IPS-15b (cell line): ENCODE results near the gene SNRPD3.
"Not testable (repeated sequence)": the region's sequence is repeated elsewhere in the genome, so short reads cannot be mapped to it uniquely, and the experiment has no call there.

Experiments used
- H3K27me3 ChIP-seq: one replicate; pipeline ENCODE4 v1.6.1; 2013; ENCODE audit warnings: low read length; ENCODE audit not compliant: control insufficient read depth, insufficient read depth
- H3K36me3 ChIP-seq: one replicate; pipeline ENCODE4 v1.6.1; 2013; ENCODE audit warnings: low read length; ENCODE audit not compliant: control insufficient read depth, insufficient read depth
- H3K4me1 ChIP-seq: one replicate; pipeline ENCODE4 v1.6.1; 2013; ENCODE audit warnings: mild to moderate bottlenecking, low read length; ENCODE audit not compliant: control insufficient read depth, insufficient read depth
- H3K4me3 ChIP-seq: one replicate; pipeline ENCODE4 v1.5.1; 2013; ENCODE audit warnings: low read depth, low read length
- H3K9ac ChIP-seq: one replicate; pipeline ENCODE4 v1.6.1; 2013; ENCODE audit warnings: low read depth, mild to moderate bottlenecking, low read length
- H3K9me3 ChIP-seq: one replicate; pipeline ENCODE4 v1.6.1; 2013; ENCODE audit warnings: mild to moderate bottlenecking, low read length; ENCODE audit not compliant: control insufficient read depth, insufficient read depth

The SNRPD3 gene

DNA sequence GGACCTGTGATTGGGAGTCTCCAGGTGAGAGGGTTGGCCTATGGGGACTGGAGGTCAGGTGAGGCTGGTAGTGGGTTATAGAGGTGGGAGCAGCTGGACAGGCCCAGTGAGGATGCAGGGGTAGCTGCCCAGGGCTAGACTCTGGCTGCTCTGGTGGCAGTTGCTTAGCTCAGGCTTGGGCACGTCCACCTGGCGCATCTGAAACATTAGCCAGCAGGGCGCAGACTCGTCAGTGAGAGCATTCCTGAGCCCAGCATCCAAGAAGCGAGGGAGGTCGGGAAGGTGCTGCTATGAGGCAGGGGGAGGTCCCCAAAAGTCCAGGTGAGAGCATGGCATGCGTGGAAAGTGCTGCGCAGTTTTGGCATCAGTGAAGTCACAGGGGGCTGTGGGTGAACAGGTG lies 43.7 kb downstream of the SNRPD3 start:
- Histone ChIP-seq H3K9ac (no peak overlapping the region), H3K4me1 (peaks cover 6% of the 10 kb centered on the region), H3K27me3 (no peaks in the 10 kb centered on the region), H3K4me3 (no peak overlapping the region), H3K9me3 (no peaks in the 10 kb centered on the region), H3K36me3 (no peaks in the 10 kb centered on the region)

DNA sequence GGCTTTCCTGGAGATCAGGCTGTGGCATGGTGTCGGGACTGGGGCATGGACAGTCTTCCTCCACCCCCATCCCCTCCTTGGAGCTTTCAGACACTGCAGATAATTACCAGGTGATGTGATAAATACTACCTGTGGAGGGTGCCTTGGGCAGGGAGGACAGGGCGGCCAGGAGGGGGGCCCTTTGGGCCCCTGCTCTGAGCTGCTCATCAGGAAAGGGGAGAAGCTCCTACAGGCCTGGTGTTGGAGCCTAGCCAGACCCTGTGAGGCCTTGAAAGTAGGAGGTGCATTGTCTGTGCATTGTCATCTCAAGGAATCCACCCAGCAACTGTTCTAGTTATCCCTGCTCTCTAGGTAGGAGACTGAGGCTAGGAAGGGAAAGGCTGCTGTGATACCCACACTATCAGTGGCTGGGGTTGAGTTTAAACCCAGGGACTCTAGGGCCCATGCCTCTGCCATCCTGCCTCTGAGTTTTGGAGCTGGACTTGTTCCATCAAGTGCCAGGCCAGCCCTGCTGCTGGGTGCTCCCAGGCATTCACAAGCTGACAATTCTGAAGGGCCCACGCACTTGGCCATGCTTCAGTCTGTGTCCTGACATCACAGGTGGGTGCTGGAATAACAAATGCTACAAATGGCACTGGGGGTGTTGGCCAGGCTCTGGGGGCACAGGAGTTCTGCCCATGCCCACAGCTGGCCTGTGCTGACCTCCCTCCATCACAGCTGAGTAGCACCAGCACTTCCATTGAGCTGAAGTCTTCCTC lies 44.3 kb downstream of the SNRPD3 start:
- not testable (repeated sequence) for H3K9ac ChIP-seq, H3K36me3 ChIP-seq, H3K4me1 ChIP-seq, H3K27me3 ChIP-seq, H3K9me3 ChIP-seq, H3K4me3 ChIP-seq

DNA sequence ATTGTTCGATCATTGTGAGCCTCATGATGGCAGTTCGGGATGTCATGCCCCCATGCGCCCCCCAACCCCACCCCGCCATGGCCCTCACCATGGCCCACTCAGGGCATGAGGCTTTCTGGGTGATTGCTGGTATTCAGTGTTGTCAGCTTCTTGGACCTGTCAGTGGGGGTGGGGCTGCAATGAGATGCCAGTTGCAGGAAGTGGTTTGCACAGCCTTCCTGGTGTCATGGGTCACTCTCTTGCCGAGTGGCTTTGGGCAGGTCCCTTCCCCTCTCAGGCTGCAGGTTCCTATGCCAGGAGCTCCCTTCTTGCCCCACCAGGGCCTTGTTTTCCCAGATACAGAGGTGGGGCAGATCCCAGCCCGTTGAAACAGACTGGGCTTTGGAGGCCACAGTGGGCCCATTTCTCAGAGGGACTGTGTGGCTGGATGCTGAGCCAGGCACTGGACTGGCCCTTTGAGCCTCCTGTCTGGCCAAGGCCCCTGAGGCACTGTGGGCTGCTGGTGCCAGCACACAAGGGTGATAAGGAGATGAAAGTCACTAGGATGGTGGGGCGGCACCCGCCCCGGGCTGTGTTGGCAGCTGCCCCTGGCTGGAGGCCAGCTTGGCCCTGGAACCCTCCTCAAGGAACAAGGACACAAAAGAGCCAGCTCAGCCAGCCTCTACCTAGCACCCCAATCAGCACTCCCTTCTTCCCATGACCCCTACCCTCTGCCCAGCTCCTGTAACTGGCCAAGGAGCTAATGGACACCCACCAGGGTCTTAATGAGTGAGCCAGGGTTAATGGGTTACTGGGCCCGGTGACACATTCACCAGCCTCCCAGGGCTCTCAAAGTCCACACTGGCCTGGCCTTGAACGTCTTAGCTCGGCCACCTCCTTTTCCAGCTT lies 45.7 kb downstream of the SNRPD3 start:
- Histone ChIP-seq H3K9ac (peak overlapping the region; percentile 5), H3K4me1 (peaks cover 6% of the 10 kb centered on the region), H3K27me3 (no peaks in the 10 kb centered on the region), H3K4me3 (no peak overlapping the region), H3K36me3 (no peaks in the 10 kb centered on the region), H3K9me3 (no peaks in the 10 kb centered on the region)

DNA sequence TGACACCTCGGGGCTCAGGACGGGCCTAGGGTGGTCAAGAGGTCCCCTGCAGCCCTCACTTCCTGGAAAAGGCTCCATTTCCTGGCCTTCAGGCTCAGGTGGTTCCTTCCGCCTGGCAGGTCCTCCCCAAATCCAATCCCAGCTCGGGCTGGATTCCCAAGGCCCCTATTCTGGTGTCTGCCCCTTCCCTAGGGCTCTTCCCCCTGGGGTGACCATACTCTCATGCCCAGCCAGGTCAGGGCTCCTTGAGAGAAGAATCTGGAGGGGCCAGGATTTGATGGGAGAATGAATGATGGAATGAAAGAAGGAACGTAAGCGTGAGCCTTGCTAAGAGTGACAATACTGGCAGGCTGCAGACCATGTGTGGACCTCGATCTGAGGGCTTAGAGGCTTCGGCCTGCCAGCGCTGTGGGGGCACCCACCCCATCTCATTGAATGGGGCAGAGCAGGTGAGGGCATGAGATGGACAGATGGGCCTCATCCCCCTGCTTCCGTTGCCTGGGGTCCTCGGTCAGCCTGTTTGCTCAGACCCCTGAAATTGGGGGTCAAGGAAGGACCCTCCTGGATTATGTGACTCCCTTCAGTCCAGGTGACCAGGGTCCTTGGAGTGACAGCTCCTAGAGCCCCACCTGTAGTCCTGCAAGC lies 46.4 kb downstream of the SNRPD3 start:
- H3K9me3 ChIP-seq, H3K27me3 ChIP-seq, H3K9ac ChIP-seq, H3K36me3 ChIP-seq, H3K4me1 ChIP-seq, H3K4me3 ChIP-seq: not testable (repeated sequence)

DNA sequence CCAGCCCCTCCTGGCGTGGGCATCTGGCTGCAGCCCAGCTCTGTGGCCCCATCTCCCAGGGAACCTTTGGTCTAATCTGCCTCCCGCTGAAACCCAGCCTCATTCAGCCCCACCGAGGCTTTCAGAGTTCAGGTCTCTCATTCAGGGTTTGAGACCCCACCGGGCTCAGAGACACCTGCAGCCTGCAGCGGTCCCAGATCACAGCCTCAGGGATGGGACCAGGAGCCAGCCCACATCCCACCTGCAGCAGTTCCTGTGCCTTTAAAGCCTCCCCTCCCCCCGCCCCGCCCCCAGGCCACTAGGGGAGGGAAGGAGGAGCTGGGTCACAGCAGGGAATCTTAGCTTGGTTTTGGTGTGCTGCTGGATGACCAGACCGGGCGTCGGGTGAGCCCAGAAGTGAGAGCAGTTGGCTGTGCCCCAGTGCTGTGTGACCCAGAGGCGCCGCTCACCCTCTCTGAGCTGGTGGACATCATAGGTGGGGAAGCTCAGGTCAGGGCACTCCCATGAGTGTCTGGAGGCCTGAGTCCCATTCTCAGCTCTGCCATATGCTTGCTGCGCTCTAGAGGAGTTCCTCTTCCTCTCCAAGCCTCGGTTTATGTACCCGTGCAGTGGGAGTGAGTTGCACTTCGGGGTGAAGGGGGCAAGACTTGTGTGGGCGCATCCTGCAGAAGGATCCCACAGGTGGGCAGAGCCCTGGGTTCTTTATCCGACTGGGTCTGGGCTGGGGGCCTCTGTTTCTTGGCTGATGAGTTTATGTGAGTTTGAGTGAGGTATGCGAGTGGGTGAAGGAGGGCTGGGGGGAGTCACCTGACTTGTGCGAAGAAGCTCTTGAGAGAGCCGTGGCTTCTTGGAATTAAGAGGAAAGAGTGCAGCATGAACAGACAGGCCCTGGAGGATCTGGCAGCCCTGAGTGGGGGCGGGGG lies 47.3 kb downstream of the SNRPD3 start, which contains the start of gene GGT1:
GGT1 (plus strand) TSS at position 347 of the 923 bp plus-strand sequence. CDS start 7,889 bp downstream, outside the sequence.
- H3K9me3 ChIP-seq, H3K27me3 ChIP-seq, H3K4me1 ChIP-seq, H3K36me3 ChIP-seq, H3K9ac ChIP-seq: not testable (repeated sequence)
- peak within 1 kb of the TSS; percentile 26 for H3K4me3 ChIP-seq

DNA sequence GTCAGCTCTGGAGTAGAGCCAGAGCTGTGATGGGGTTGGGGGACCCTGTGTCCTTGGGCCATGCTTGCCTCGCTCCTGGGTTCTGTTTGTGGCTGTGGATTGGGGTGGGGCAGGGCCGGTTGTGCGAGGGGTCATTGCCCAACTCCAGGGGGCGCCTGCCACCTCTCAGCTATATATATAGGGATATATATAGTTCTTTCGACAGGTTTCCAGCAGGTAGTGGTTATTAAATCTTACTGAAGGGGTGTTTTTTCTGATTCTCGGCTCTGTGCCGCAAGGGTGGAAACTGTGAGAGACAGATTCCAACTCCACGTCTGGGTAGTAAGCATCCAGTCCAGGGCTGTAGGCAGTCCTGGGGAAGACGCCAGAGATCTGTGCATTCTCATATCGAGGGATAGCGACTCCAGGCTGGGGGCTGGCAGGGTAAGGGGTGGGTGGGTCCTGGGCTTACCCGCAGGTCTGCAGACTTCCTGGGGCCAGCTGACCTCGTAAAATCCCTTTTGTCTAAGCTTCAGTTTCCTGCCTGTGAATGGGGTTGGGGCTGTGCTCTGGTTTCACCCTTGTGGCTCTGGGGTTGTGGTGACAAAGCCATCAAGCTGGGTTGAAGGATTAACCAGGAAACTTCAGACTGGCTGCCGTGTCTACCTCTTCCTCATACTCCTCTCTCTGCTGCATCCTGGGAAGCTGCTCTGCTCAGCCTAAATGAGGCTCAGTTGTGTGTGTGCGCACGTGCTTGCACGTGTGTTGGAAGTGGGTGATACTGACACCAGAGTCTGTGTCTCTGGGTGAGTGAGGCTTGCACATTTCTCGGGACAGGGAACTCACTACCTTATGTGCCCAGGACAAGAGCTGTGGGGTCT lies 48.2 kb downstream of the SNRPD3 start:
- H3K4me3 ChIP-seq, H3K36me3 ChIP-seq, H3K4me1 ChIP-seq, H3K9me3 ChIP-seq, H3K9ac ChIP-seq, H3K27me3 ChIP-seq: not testable (repeated sequence)

DNA sequence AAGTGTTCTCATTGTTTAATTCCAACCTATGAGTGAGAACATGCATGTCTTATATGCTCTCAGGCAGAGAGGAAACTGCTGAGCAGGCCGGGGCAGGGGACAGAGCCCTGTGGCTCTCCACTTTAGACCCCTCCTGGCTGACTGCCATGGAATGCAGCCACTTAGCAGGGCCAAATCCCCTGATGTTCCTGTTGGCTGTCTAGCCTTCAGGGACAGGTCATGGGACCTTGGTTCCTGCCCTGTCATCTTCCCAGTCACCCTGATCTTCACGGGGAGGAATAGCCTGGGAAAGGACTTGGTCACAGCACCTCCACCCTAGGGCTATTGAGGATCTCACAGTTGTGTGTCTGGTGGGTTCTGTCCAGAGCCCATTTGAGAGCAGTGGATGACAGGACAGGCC lies 50.5 kb downstream of the SNRPD3 start:
- H3K36me3 ChIP-seq, H3K9ac ChIP-seq, H3K27me3 ChIP-seq, H3K4me1 ChIP-seq, H3K9me3 ChIP-seq, H3K4me3 ChIP-seq: not testable (repeated sequence)

DNA sequence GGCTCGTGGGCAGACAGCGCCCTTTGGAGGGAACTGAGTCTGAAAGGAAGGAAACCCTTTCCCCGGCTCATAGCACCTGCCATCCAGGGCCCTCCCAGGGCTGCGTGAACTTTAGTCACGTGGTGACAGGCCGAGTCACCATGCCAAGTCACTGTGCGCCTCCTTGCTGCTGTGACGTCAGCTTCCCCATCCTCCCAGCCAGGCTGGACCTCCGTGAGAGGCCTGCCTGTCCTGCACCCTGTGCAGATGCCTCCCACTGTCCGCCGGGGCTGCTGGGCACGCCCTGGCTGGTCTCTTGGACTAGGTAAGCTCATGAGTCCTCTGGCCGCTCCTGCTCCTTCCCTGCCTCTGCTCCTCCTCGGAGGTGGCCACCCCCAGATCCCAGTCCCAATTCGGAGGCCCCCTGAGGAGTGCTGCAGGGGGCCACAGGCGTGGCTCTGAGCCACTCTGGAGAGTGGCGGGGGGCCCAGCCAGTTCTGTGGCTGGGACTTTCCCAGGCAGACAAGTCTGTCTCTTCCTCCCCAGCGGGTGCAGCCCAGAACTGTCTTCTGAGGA lies 51.7 kb downstream of the SNRPD3 start:
- H3K27me3 ChIP-seq, H3K4me3 ChIP-seq, H3K9ac ChIP-seq, H3K9me3 ChIP-seq, H3K36me3 ChIP-seq, H3K4me1 ChIP-seq: not testable (repeated sequence)

DNA sequence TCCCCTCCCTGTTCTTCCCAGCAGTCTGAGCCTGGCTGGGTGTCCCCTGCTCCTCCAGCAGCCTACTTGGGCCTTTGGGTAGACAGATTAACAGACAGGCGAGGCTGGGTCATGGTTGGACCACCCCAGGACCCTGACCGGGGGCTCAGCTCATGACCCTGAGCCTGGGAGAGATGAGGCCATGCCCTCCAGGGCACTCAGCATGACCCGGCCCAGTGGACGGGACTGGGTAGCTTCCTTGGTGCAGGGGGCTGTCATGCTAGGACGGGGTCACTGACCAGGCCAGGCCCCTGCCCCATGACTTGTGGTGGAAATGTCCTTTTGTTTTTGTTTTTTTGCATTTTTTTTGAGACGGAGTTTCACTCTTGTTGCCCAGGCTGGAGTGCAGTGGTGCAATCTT lies 52.5 kb downstream of the SNRPD3 start:
- H3K9me3 ChIP-seq, H3K9ac ChIP-seq, H3K27me3 ChIP-seq, H3K4me3 ChIP-seq, H3K4me1 ChIP-seq, H3K36me3 ChIP-seq: not testable (repeated sequence)

DNA sequence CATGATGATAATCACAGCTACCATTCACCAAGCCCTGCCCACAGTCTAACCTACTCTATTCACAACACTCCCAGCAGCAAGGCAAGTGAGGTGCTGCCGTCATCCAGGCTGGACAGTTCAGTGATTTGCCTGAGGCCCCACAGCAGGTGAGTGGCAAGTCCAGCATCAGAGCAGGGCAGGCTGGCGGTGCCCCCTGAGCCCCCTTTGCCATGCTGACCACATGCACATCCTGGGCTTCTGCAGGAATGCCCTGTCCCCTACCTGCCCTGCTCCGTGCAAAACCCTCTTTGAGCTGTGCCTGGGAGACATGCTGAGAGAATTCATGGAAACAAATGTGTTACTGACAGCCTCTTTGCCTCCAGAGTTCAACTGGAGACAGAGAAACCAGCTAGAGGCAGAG lies 54.1 kb downstream of the SNRPD3 start:
- H3K27me3 ChIP-seq, H3K9me3 ChIP-seq, H3K36me3 ChIP-seq, H3K9ac ChIP-seq, H3K4me1 ChIP-seq, H3K4me3 ChIP-seq: not testable (repeated sequence)
